GM23248 (cell line): Measurements from ENCODE around the gene ABCA3.

Experiments
- EZH2 ChIP-seq: fragments of 200-600 bp; sonication (generic); IDR thresholded peaks from 2 replicates; pipeline ENCODE4 v1.6.1; 2018; ENCODE audit warnings: antibody characterized with exemption, mild to moderate bottlenecking; ENCODE audit not compliant: insufficient read depth, poor library complexity, severe bottlenecking
- EZH2phosphoT487 ChIP-seq: fragments of 200-600 bp; sonication (generic); IDR thresholded peaks from 2 replicates; pipeline ENCODE4 v1.6.1; 2018; ENCODE audit warnings: antibody characterized with exemption, moderate library complexity, mild to moderate bottlenecking, low read depth; ENCODE audit not compliant: insufficient read depth

DNA sequence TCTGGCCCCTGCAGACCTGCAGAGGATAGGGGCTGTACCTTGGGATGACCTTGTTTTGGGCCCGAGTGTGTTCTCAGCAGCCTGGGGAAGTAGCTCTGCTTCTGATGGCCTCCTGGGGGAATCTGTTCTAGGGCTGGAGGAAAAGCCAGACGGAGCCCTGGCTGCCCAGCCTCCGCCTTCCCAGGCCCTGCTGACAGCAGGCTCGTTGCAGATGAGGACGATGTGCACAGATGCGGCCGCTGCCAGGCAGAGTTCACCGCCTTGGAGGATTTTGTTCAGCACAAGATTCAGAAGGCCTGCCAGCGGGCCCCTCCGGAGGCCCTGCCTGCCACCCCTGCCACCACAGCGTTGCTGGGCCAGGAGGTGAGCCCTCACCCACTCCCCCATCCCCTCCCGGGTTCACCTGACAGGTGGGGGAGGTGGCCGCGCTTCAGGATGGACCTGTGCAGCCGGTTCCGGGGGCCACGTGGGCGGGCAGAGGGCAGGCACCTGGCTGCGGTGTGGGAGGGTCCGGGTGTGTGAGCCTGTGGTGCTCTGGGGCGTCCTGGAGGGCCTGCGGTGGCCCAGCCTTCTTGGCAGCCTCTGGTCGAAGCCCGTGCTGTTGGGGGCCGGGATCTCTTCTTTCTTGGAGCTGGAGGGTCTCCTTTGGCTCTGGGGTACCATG is 112.2 kb downstream of the ABCA3 start:
- TF ChIP-seq EZH2phosphoT487, result no peak
- TF ChIP-seq EZH2, result no peak
